ENCODE data around the gene FRMD4B.

- no peak for TF ChIP-seq CTCF (conservative IDR thresholded peaks at IDR 0.05; ENCODE audit: low read depth in 2 of 2)
- no peak for TF ChIP-seq POLR2AphosphoS5 (IDR thresholded peaks at IDR 0.05; ENCODE audit: low read depth)
- no peak for TF ChIP-seq EZH2 (IDR thresholded peaks at IDR 0.05; ENCODE audit: low read depth, unreplicated experiment)
- TF ChIP-seq EZH2phosphoT487 (IDR thresholded peaks at IDR 0.05; ENCODE audit: unreplicated experiment), result no peak
- no peak for TF ChIP-seq CREB1 (CRISPR knock-in tag; IDR thresholded peaks at IDR 0.05; ENCODE audit: low read depth)
These were observed 102.4 kb downstream of the FRMD4B start for GRCh38 chr3:69283496-69283895.
